ENCODE data around the gene FOXN3.

GRCh38 chr14:89243286-89243685 is 173.7 kb downstream of the FOXN3 start:
- TF ChIP-seq CTCF (IDR thresholded peaks at IDR 0.05) (no peak), POLR2A (IDR thresholded peaks at IDR 0.05) (no peak), EP300 (IDR thresholded peaks at IDR 0.05) (no peak)

Measured in ovary (tissue), 3 donors.